Measurements from ENCODE around the gene PKMYT1.

DNA sequence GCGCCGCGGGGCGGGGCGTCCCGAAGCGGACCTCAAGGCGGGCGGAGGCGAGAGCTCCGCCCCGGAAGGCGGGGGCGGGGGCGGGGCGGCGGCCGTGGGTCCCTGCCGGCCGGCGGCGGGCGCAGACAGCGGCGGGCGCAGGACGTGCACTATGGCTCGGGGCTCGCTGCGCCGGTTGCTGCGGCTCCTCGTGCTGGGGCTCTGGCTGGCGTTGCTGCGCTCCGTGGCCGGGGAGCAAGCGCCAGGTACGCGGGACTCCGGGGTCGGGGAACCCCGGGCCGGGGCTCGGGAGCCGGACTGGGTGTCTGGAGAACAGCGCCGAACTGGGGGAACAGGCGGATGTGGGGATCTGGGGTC lies 40.0 kb upstream of the PKMYT1 start, which contains the start of gene TNFRSF12A:
- no peak for TF ChIP-seq CTCF (IDR thresholded peaks at IDR 0.05)
- peak; percentile 99 for TF ChIP-seq POLR2A (IDR thresholded peaks at IDR 0.05)

All from right lobe of liver (tissue), 4 donors.